H9 (cell line): ENCODE measurements around the gene GATA3. TPM values are rescaled to one million over a fixed set of nuclear protein-coding genes. Genes with fewer than 3 reads are reported as not detected.

Experiments used
- DNase-seq: peaks from one replicate; pipeline ENCODE4 v3.0.0-alpha.2; 2017
- H2AFZ ChIP-seq: one replicate; pipeline ENCODE4 v1.6.1; 2013; ENCODE audit warnings: mild to moderate bottlenecking, low read length, control low read depth, moderate library complexity
- H2AK5ac ChIP-seq: 2 replicates; pipeline ENCODE4 v1.6.1; 2013; ENCODE audit warnings: low read length, control low read depth, mixed read lengths; ENCODE audit not compliant: insufficient read length
- H2BK120ac ChIP-seq: one replicate; pipeline ENCODE4 v1.6.1; 2013; ENCODE audit warnings: low read depth, mild to moderate bottlenecking, low read length, control low read depth, inconsistent platforms; ENCODE audit not compliant: poor library complexity, severe bottlenecking
- H2BK12ac ChIP-seq: 2 replicates; pipeline ENCODE4 v1.6.1; 2013; ENCODE audit warnings: low read length, control low read depth, mixed read lengths, low read depth; ENCODE audit not compliant: insufficient read length
- H2BK15ac ChIP-seq: 2 replicates; pipeline ENCODE4 v1.6.1; 2013; ENCODE audit warnings: low read depth, low read length, control low read depth
- H2BK20ac ChIP-seq: one replicate; pipeline ENCODE4 v1.6.1; 2013; ENCODE audit warnings: low read depth, mild to moderate bottlenecking, low read length, control low read depth, inconsistent platforms; ENCODE audit not compliant: poor library complexity, severe bottlenecking
- H2BK5ac ChIP-seq: 2 replicates; pipeline ENCODE4 v1.6.1; 2013; ENCODE audit warnings: low read length, control low read depth, mixed read lengths; ENCODE audit not compliant: insufficient read length
- H3K14ac ChIP-seq: 2 replicates; pipeline ENCODE4 v1.6.1; 2013; ENCODE audit warnings: low read length, control low read depth; ENCODE audit not compliant: insufficient read depth
- H3K18ac ChIP-seq: 2 replicates; pipeline ENCODE4 v1.6.1; 2013; ENCODE audit warnings: low read depth, mild to moderate bottlenecking, mixed read lengths, low read length, control low read depth; ENCODE audit not compliant: insufficient read length
- H3K23ac ChIP-seq: 2 replicates; pipeline ENCODE4 v1.6.1; 2013; ENCODE audit warnings: low read length, control low read depth, mixed read lengths, low read depth; ENCODE audit not compliant: insufficient read length
- H3K23me2 ChIP-seq: 2 replicates; pipeline ENCODE4 v1.6.1; 2013; ENCODE audit warnings: low read depth, mild to moderate bottlenecking, mixed read lengths, low read length, control low read depth; ENCODE audit not compliant: insufficient read length, poor library complexity, severe bottlenecking
- H3K27ac ChIP-seq: 2 replicates; pipeline ENCODE4 v1.5.1; 2013; ENCODE audit warnings: low read length, control low read depth, mixed read lengths, low read depth; ENCODE audit not compliant: insufficient read length
- H3K27me3 ChIP-seq: 2 replicates; pipeline ENCODE4 v1.6.1; 2013; ENCODE audit warnings: low read length, control low read depth, inconsistent platforms; ENCODE audit not compliant: insufficient read depth
- H3K4ac ChIP-seq: 2 replicates; pipeline ENCODE4 v1.6.1; 2013; ENCODE audit warnings: low read depth, mild to moderate bottlenecking, control low read depth, inconsistent platforms, low read length, moderate library complexity
- H3K4me1 ChIP-seq: 2 replicates; pipeline ENCODE4 v1.6.1; 2013; ENCODE audit warnings: low read length, control low read depth, inconsistent platforms; ENCODE audit not compliant: insufficient read depth
- H3K4me2 ChIP-seq: 2 replicates; pipeline ENCODE4 v1.6.1; 2013; ENCODE audit warnings: low read length, control low read depth, mixed read lengths; ENCODE audit not compliant: insufficient read length, insufficient read depth
- H3K56ac ChIP-seq: 2 replicates; pipeline ENCODE4 v1.6.1; 2013; ENCODE audit warnings: low read depth, mild to moderate bottlenecking, mixed read lengths, low read length, control low read depth; ENCODE audit not compliant: insufficient read length
- H3K79me1 ChIP-seq: 2 replicates; pipeline ENCODE4 v1.6.1; 2013; ENCODE audit warnings: low read depth, mild to moderate bottlenecking, moderate library complexity, low read length, control low read depth, inconsistent platforms; ENCODE audit not compliant: insufficient read depth, poor library complexity, severe bottlenecking
- H3K79me2 ChIP-seq: 2 replicates; pipeline ENCODE4 v1.6.1; 2013; ENCODE audit warnings: low read length, control low read depth, inconsistent platforms; ENCODE audit not compliant: insufficient read depth
- H3K9ac ChIP-seq: 2 replicates; pipeline ENCODE4 v1.6.1; 2013; ENCODE audit warnings: low read length, control low read depth, mixed read lengths; ENCODE audit not compliant: insufficient read length; ENCODE audit errors: extremely low read depth
- H3K9me3 ChIP-seq: one replicate; pipeline ENCODE4 v1.6.1; 2013; ENCODE audit warnings: low read depth, low read length, inconsistent platforms; ENCODE audit not compliant: control insufficient read depth
- H3T11ph ChIP-seq: one replicate; pipeline ENCODE4 v1.6.1; 2013; ENCODE audit warnings: mild to moderate bottlenecking, low read length, control low read depth, inconsistent platforms
- H4K20me1 ChIP-seq: one replicate; pipeline ENCODE4 v1.6.1; 2013; ENCODE audit not compliant: control insufficient read depth, insufficient read length, insufficient read depth
- H4K5ac ChIP-seq: 2 replicates; pipeline ENCODE4 v1.6.1; 2013; ENCODE audit warnings: low read depth, mild to moderate bottlenecking, mixed read lengths, low read length, control low read depth; ENCODE audit not compliant: insufficient read length
- H4K8ac ChIP-seq: replicated peaks from 2 replicates; pipeline ENCODE4 v1.6.1; 2013; ENCODE audit warnings: low read length, control low read depth, mixed read lengths, low read depth; ENCODE audit not compliant: insufficient read length
- H4K91ac ChIP-seq: 2 replicates; pipeline ENCODE4 v1.6.1; 2013; ENCODE audit warnings: low read depth, mild to moderate bottlenecking, moderate library complexity, mixed read lengths, low read length, control low read depth; ENCODE audit not compliant: insufficient read length
- H3K27ac Mint-ChIP-seq, 3 experiments: 2 replicates in 2 of 3; 3 replicates in 1 of 3; pipeline ENCODE4 v1.8.0; 2020 to 2021; ENCODE audit warnings: mixed read lengths in 3 of 3, mild to moderate bottlenecking in 1 of 3, moderate library complexity in 1 of 3
- H3K27me3 Mint-ChIP-seq: 2 replicates; pipeline ENCODE4 v1.8.0; 2021; ENCODE audit warnings: low read depth, mild to moderate bottlenecking, moderate library complexity, mixed read lengths
- H3K36me3 Mint-ChIP-seq, 3 experiments: 2 replicates in 2 of 3; 3 replicates in 1 of 3; pipeline ENCODE4 v1.8.0; 2020 to 2021; ENCODE audit warnings: low read depth in 3 of 3, mixed read lengths in 3 of 3; ENCODE audit not compliant: insufficient read depth in 1 of 3
- H3K4me1 Mint-ChIP-seq, 2 experiments: 2 replicates each; pipeline ENCODE4 v1.8.0; 2020; ENCODE audit warnings: mixed read lengths in 2 of 2
- H3K4me3 Mint-ChIP-seq, 2 experiments: 2 replicates in 1 of 2; 3 replicates in 1 of 2; pipeline ENCODE4 v1.8.0; 2020 to 2021; ENCODE audit warnings: mild to moderate bottlenecking in 2 of 2, mixed read lengths in 2 of 2, moderate library complexity in 1 of 2
- H3K9me3 Mint-ChIP-seq, 2 experiments: 2 replicates in 1 of 2; 3 replicates in 1 of 2; pipeline ENCODE4 v1.8.0; 2020; ENCODE audit warnings: mild to moderate bottlenecking in 2 of 2, mixed read lengths in 2 of 2, moderate library complexity in 1 of 2
- WGBS: extraction: QIAGEN DNeasy Blood & Tissue Kit; methylation state at CpG from one replicate; pipeline ENCODE4 v1.1.7; 2013; ENCODE audit warnings: missing lambda C conversion rate, low lambda C conversion rate, mixed read lengths; ENCODE audit not compliant: insufficient read length; ENCODE audit errors: extremely low coverage; 5-methylcytosine and 5-hydroxymethylcytosine counted together
- total RNA-seq: library from RNA; stranded (reverse); gene quantifications from 2 replicates; pipeline ENCODE4 v1.2.1, GENCODE V29; 2021
- TF ChIP-seq, protein P1 (sequence below): fragments of 200-600 bp; sonication (generic); conservative IDR thresholded peaks from 3 replicates; pipeline ENCODE4 v1.8.0; 2021; ENCODE audit warnings: antibody characterized with exemption, mild to moderate bottlenecking

GATA3 gene
- total RNA-seq, 1 experiment from 2014 or later, result 0.31 TPM

DNA sequence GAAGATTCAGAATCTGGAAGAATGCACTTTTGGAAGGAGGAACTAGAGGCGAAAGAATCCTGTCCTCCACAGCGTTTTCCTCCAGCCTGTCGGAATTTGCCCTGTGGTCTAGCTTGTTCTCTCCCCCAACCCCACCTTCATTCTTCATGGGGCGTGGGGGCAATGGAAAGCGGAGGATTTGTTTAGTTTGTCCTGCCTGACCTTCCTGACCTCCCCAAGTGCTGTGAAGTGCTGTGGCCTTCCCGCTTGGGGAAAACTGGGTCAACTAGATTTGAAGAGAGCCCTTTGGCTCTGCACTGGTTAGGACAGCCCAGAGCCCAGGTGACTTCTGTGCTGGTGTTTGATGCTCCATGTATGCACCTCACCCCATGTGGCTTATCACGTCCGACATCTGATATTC, 49.1 kb downstream of the GATA3 start:
- H3K4me2 ChIP-seq, result no peak overlapping the region
- peaks cover 0 to 4% of the 10 kb centered on the region in 2 experiments; a peak in 1 of 5 replicates for H3K9me3 Mint-ChIP-seq
- H3K18ac ChIP-seq, result no peak overlapping the region
- H3K36me3 Mint-ChIP-seq, result no peaks in the 10 kb centered on the region
- no peak overlapping the region for H4K5ac ChIP-seq
- no peak overlapping the region for H3K4me3 Mint-ChIP-seq
- H4K91ac ChIP-seq, result no peak overlapping the region
- no peaks in the 10 kb centered on the region for H3K79me1 ChIP-seq
- H2AFZ ChIP-seq, result no peak overlapping the region
- H3K79me2 ChIP-seq, result no peaks in the 10 kb centered on the region
- H2BK20ac ChIP-seq, result no peak overlapping the region
- peak; percentile 31 for DNase-seq
- H3K27me3 ChIP-seq, result no peaks in the 10 kb centered on the region
- no peak overlapping the region for H3K4ac ChIP-seq
- H4K8ac ChIP-seq, result no peak overlapping the region
- H2BK120ac ChIP-seq, result no peak overlapping the region
- WGBS, result no CpG with 5 or more reads among the region's 8 CpGs
- H3K4me1 Mint-ChIP-seq, result peaks cover 11 to 14% of the 10 kb centered on the region in 2 experiments
- no peak overlapping the region for H3K27ac ChIP-seq
- no peak overlapping the region for H3K23ac ChIP-seq
- H2AK5ac ChIP-seq, result no peak overlapping the region
- no peak overlapping the region for H3K27ac Mint-ChIP-seq
- no peaks in the 10 kb centered on the region for H3K9me3 ChIP-seq
- H3K14ac ChIP-seq, result no peak overlapping the region
- H3K4me1 ChIP-seq, result no peaks in the 10 kb centered on the region
- peaks cover 31% of the 10 kb centered on the region for H3K27me3 Mint-ChIP-seq
- TF ChIP-seq, protein P1, sequence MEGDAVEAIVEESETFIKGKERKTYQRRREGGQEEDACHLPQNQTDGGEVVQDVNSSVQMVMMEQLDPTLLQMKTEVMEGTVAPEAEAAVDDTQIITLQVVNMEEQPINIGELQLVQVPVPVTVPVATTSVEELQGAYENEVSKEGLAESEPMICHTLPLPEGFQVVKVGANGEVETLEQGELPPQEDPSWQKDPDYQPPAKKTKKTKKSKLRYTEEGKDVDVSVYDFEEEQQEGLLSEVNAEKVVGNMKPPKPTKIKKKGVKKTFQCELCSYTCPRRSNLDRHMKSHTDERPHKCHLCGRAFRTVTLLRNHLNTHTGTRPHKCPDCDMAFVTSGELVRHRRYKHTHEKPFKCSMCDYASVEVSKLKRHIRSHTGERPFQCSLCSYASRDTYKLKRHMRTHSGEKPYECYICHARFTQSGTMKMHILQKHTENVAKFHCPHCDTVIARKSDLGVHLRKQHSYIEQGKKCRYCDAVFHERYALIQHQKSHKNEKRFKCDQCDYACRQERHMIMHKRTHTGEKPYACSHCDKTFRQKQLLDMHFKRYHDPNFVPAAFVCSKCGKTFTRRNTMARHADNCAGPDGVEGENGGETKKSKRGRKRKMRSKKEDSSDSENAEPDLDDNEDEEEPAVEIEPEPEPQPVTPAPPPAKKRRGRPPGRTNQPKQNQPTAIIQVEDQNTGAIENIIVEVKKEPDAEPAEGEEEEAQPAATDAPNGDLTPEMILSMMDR, result no peak
- no peak overlapping the region for H2BK15ac ChIP-seq
- no peak overlapping the region for H3K56ac ChIP-seq
- no peak overlapping the region for H3T11ph ChIP-seq
- H2BK12ac ChIP-seq, result no peak overlapping the region
- no peaks in the 10 kb centered on the region for H3K23me2 ChIP-seq
- H3K9ac ChIP-seq, result no peak overlapping the region
- H4K20me1 ChIP-seq, result no peaks in the 10 kb centered on the region
- H2BK5ac ChIP-seq, result no peak overlapping the region
